HG03432 (cell line): ENCODE measurements around the gene WDR72.

Experiments used
- ATAC-seq: cut with Tn5 transposase; IDR thresholded peaks from one replicate; pipeline ENCODE4 v1.9.1; 2021; ENCODE audit warnings: mild to moderate bottlenecking, moderate library complexity; ENCODE audit not compliant: unreplicated experiment

Gene WDR72

GRCh38 chr15:53536479-53537120 lies 222.9 kb downstream of the WDR72 start:
- no peak for ATAC-seq

- ATAC-seq: no peak
Observed at GRCh38 chr15:53535886-53536285, 223.6 kb downstream of the WDR72 start.

- ATAC-seq: no peak
Observed at GRCh38 chr15:53534105-53534839, 225.2 kb downstream of the WDR72 start.

- no peak for ATAC-seq
Observed at GRCh38 chr15:53530761-53531160, 228.7 kb downstream of the WDR72 start.

GRCh38 chr15:53527996-53528395 lies 231.5 kb downstream of the WDR72 start:
- ATAC-seq: no peak

- ATAC-seq: no peak
Observed at GRCh38 chr15:53525894-53526293, 233.6 kb downstream of the WDR72 start.

- no peak for ATAC-seq
Observed at GRCh38 chr15:53522991-53523390, 236.5 kb downstream of the WDR72 start.

GRCh38 chr15:53520996-53521395 lies 238.5 kb downstream of the WDR72 start:
- no peak for ATAC-seq

- ATAC-seq: no peak
Observed at GRCh38 chr15:53513431-53513830, 246.0 kb downstream of the WDR72 start.

- no peak for ATAC-seq
Observed at GRCh38 chr15:53512029-53512428, 247.4 kb downstream of the WDR72 start.

GRCh38 chr15:53511175-53511574 lies 248.3 kb downstream of the WDR72 start:
- no peak for ATAC-seq

GRCh38 chr15:53506370-53506769 lies 253.1 kb downstream of the WDR72 start:
- no peak for ATAC-seq

- no peak for ATAC-seq
Observed at GRCh38 chr15:53498996-53499395, 260.5 kb downstream of the WDR72 start.

- ATAC-seq: no peak
Observed at GRCh38 chr15:53490341-53490740, 269.1 kb downstream of the WDR72 start.

- ATAC-seq: no peak
Observed at GRCh38 chr15:53482055-53482454, 277.4 kb downstream of the WDR72 start.

GRCh38 chr15:53477981-53478766 lies 281.3 kb downstream of the WDR72 start:
- no peak for ATAC-seq

- ATAC-seq: no peak
Observed at GRCh38 chr15:53473886-53474285, 285.6 kb downstream of the WDR72 start.

GRCh38 chr15:53473435-53473834 lies 286.0 kb downstream of the WDR72 start:
- no peak for ATAC-seq

- ATAC-seq: no peak
Observed at GRCh38 chr15:53472883-53473282, 286.6 kb downstream of the WDR72 start.

- no peak for ATAC-seq
Observed at GRCh38 chr15:53472210-53472609, 287.3 kb downstream of the WDR72 start.

- no peak for ATAC-seq
Observed at GRCh38 chr15:53470743-53471142, 288.7 kb downstream of the WDR72 start.

- no peak for ATAC-seq
Observed at GRCh38 chr15:53469422-53469821, 290.0 kb downstream of the WDR72 start.
